Transverse colon (tissue), 4 donors: ENCODE measurements around the gene PRKAG1.
A peak's percentile ranks its signal among the peaks of the same experiment; 100 is the strongest.

Experiments used
- EP300 ChIP-seq: sonication (generic); formaldehyde crosslinking; IDR thresholded peaks from one replicate; pipeline ENCODE4 v1.6.1; 2017; ENCODE audit warnings: antibody characterized with exemption, low read depth
- POLR2A ChIP-seq: fragments of 450-650 bp; IDR thresholded peaks from one replicate; pipeline ENCODE4 v1.6.1; 2016; ENCODE audit warnings: antibody characterized with exemption, mild to moderate bottlenecking, moderate library complexity
- POLR2AphosphoS5 ChIP-seq, 3 donors: sonication (generic); formaldehyde crosslinking; IDR thresholded peaks; one replicate each; pipeline ENCODE4 v1.6.1; 2016; ENCODE audit warnings: antibody characterized with exemption in 3 of 3
- TF ChIP-seq, protein P1 (sequence below), 5 experiments: fragments of 200-600 bp in 3 of 5; fragments of 450-650 bp in 2 of 5; sonication (generic) in 3 of 5; IDR thresholded peaks; 1 replicate in 2 of 5; 2 replicates in 3 of 5; pipeline ENCODE4 v1.5.1; 2016 to 2017; ENCODE audit warnings: antibody characterized with exemption in 5 of 5, inconsistent platforms in 3 of 5, mild to moderate bottlenecking in 2 of 5, moderate library complexity in 1 of 5

DNA sequence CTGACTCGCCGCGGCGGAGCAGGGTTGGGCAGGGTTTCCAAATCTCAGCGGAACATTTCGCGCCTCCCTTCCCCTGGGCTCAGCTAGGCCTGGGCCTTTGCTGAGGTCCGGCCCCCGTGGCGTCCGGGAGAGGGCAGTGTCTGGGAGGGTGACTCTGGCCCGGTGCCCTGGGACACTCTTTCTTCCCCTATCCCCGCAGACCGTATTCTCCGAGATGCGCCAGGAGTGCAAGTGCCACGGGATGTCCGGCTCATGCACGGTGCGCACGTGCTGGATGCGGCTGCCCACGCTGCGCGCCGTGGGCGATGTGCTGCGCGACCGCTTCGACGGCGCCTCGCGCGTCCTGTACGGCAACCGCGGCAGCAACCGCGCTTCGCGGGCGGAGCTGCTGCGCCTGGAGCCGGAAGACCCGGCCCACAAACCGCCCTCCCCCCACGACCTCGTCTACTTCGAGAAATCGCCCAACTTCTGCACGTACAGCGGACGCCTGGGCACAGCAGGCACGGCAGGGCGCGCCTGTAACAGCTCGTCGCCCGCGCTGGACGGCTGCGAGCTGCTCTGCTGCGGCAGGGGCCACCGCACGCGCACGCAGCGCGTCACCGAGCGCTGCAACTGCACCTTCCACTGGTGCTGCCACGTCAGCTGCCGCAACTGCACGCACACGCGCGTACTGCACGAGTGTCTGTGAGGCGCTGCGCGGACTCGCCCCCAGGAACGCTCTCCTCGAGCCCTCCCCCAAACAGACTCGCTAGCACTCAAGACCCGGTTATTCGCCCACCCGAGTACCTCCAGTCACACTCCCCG is 37.4 kb downstream of the PRKAG1 start:
- TF ChIP-seq, protein P1, sequence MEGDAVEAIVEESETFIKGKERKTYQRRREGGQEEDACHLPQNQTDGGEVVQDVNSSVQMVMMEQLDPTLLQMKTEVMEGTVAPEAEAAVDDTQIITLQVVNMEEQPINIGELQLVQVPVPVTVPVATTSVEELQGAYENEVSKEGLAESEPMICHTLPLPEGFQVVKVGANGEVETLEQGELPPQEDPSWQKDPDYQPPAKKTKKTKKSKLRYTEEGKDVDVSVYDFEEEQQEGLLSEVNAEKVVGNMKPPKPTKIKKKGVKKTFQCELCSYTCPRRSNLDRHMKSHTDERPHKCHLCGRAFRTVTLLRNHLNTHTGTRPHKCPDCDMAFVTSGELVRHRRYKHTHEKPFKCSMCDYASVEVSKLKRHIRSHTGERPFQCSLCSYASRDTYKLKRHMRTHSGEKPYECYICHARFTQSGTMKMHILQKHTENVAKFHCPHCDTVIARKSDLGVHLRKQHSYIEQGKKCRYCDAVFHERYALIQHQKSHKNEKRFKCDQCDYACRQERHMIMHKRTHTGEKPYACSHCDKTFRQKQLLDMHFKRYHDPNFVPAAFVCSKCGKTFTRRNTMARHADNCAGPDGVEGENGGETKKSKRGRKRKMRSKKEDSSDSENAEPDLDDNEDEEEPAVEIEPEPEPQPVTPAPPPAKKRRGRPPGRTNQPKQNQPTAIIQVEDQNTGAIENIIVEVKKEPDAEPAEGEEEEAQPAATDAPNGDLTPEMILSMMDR (IDR thresholded peaks at IDR 0.05) = peak in 3 of 5 experiments; percentile 7 to 25 (median 12)
- TF ChIP-seq POLR2A = no peak
- TF ChIP-seq EP300 = no peak
- no peak for TF ChIP-seq POLR2AphosphoS5 (IDR thresholded peaks at IDR 0.05)
